ENCODE data around the gene GKN1.

GKN1 gene

DNA sequence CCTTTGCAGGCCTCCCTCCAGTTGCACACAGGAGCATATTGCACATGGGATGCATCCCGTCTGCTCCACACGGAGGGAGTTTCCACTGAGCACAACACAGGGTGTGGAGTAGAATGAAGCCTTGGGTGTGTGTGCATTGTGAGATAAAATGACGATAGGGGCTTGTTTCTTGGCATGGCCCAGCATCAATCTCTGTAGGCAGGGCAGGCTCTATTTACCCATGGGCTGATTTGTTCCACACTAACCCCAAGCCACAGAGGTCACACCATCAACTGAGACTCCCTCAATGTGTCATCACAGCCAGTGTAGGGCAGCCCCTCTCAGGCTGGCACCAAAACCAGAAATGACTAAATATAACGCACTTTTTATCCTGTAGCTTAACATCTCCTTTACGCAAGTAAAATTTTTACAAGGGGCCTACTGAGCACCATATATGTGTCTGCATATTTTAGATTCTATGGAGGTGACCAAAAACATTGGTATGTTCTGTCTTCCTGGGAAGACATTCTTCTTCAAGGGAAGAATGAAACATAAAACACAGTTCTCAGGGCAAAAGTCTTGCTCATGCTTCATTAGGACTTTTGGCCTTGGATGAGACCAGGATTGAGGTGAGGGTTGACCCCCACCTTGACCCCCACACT is 2.7 kb upstream of the GKN1 start:
- DNase-seq (ENCODE audit: low read depth): peak; percentile 28
- no peak overlapping the region for H3K4me3 ChIP-seq (ENCODE audit: low read depth, low read length)
- TF ChIP-seq POLR2A (IDR thresholded peaks at IDR 0.05; ENCODE audit: extremely low read depth, insufficient read length): no peak
- TF ChIP-seq, protein P1, sequence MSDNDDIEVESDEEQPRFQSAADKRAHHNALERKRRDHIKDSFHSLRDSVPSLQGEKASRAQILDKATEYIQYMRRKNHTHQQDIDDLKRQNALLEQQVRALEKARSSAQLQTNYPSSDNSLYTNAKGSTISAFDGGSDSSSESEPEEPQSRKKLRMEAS (IDR thresholded peaks at IDR 0.05; ENCODE audit: low read depth, low read length): no peak
- no peak for TF ChIP-seq MYC (IDR thresholded peaks at IDR 0.05; ENCODE audit: low read depth, low read length)
- TF ChIP-seq, protein P2, sequence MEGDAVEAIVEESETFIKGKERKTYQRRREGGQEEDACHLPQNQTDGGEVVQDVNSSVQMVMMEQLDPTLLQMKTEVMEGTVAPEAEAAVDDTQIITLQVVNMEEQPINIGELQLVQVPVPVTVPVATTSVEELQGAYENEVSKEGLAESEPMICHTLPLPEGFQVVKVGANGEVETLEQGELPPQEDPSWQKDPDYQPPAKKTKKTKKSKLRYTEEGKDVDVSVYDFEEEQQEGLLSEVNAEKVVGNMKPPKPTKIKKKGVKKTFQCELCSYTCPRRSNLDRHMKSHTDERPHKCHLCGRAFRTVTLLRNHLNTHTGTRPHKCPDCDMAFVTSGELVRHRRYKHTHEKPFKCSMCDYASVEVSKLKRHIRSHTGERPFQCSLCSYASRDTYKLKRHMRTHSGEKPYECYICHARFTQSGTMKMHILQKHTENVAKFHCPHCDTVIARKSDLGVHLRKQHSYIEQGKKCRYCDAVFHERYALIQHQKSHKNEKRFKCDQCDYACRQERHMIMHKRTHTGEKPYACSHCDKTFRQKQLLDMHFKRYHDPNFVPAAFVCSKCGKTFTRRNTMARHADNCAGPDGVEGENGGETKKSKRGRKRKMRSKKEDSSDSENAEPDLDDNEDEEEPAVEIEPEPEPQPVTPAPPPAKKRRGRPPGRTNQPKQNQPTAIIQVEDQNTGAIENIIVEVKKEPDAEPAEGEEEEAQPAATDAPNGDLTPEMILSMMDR (IDR thresholded peaks at IDR 0.05; ENCODE audit: low read depth, low read length): no peak

DNA sequence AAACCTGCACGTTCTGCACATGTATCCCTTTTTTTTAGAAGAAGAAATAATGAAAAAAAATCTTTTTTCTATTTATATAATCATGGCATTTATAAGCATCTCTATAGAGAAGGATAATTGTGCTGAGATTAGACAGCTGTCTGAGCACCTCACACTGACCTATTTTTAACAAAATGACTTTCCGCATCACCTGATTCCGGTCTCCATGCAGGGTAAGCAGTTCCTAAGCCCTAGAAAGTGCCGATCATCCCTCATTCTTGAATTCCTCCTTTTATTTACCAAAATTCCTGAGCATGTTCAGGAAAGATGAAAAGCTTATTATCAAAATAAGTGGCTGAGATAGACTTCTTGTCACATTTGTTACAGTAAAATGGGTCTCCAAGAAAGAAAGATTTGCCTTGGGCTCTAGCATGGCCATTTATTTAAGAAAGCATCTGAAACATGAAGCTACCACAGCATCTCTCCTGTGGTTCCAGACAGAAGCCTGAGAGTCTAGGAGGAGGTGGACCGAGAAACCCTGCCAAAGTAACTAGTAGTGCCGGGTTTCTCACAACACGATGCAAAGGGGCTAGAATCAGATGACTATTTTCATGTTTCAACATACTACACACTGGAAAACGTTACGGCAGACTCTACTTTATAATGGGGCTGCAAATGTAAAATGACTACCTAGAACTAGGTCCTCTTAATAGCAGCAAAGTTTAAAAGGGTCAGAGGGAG is 670 bp downstream of the GKN1 start:
- no peak overlapping the region for H3K4me3 ChIP-seq (ENCODE audit: low read depth, low read length)
- TF ChIP-seq, protein P1 (IDR thresholded peaks at IDR 0.05; ENCODE audit: low read depth, low read length): no peak
- TF ChIP-seq, protein P2 (IDR thresholded peaks at IDR 0.05; ENCODE audit: low read depth, low read length): no peak
- no peak for TF ChIP-seq POLR2A (IDR thresholded peaks at IDR 0.05; ENCODE audit: extremely low read depth, insufficient read length)
- TF ChIP-seq MYC (IDR thresholded peaks at IDR 0.05; ENCODE audit: low read depth, low read length): no peak
- no peak for DNase-seq (ENCODE audit: low read depth)

DNA sequence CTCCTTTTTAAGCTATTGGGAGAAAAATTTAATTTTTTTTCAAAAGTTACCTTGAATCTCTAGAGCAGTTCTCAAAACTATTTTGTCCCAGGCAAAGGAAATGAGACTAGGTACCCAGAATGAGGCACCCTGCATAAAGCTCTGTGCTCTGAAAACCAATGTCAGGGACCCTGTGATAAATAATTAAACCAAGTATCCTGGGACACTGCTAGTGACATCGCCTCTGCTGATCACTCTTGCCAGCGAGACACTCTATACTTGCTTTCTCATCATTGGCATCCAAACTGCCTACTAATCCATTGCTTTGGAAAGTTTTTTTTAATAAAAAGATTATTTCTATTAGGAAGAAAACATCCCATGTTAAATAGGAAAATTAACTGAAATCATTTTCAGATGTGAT is 1.4 kb downstream of the GKN1 start:
- DNase-seq (ENCODE audit: low read depth): no peak
- TF ChIP-seq, protein P2 (IDR thresholded peaks at IDR 0.05; ENCODE audit: low read depth, low read length): no peak
- TF ChIP-seq, protein P1 (IDR thresholded peaks at IDR 0.05; ENCODE audit: low read depth, low read length): no peak
- no peak for TF ChIP-seq MYC (IDR thresholded peaks at IDR 0.05; ENCODE audit: low read depth, low read length)
- TF ChIP-seq POLR2A (IDR thresholded peaks at IDR 0.05; ENCODE audit: extremely low read depth, insufficient read length): no peak
- no peak overlapping the region for H3K4me3 ChIP-seq (ENCODE audit: low read depth, low read length)

DNA sequence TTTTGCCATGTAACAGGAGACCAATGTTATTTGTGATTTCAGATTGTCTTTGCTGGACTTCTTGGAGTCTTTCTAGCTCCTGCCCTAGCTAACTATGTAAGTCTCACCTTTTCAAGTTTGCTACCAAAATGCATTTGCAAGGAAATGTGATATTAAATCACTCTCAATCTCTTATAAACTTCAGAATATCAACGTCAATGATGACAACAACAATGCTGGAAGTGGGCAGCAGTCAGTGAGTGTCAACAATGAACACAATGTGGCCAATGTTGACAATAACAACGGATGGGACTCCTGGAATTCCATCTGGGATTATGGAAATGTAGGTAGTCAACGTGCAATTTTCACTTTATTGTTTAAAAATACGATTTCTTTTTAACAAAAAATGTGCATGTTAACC is 3.0 kb downstream of the GKN1 start:
- TF ChIP-seq MYC (IDR thresholded peaks at IDR 0.05; ENCODE audit: low read depth, low read length) (no peak), POLR2A (IDR thresholded peaks at IDR 0.05; ENCODE audit: extremely low read depth, insufficient read length) (no peak)
- TF ChIP-seq, protein P1 (IDR thresholded peaks at IDR 0.05; ENCODE audit: low read depth, low read length): no peak
- DNase-seq (ENCODE audit: low read depth): no peak
- H3K4me3 ChIP-seq (ENCODE audit: low read depth, low read length): no peak overlapping the region

DNA sequence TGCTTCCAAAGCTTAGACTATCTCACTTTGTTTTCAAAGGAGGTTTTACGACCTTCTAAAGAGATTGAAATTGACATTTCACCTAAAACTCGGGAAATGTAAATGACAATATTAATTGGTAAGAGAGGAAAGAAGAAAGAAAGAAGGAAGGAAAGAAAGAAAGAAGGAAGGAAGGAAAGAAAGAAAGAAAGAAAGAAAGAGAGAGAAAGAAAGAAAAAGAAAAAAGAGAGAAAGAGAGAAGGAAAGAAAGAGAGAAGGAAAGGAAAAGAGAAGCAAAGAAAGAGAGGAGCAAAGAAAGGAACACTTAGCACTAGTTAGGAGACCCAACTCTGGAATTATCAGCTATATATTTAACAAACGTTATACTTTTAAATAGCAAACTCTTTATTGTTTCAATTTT is 3.7 kb downstream of the GKN1 start:
- TF ChIP-seq POLR2A (IDR thresholded peaks at IDR 0.05; ENCODE audit: extremely low read depth, insufficient read length) (no peak), MYC (IDR thresholded peaks at IDR 0.05; ENCODE audit: low read depth, low read length) (no peak)
- TF ChIP-seq, protein P2 (IDR thresholded peaks at IDR 0.05; ENCODE audit: low read depth, low read length): no peak
- TF ChIP-seq, protein P1 (IDR thresholded peaks at IDR 0.05; ENCODE audit: low read depth, low read length): no peak
- DNase-seq (ENCODE audit: low read depth): no peak
- no peak overlapping the region for H3K4me3 ChIP-seq (ENCODE audit: low read depth, low read length)

DNA sequence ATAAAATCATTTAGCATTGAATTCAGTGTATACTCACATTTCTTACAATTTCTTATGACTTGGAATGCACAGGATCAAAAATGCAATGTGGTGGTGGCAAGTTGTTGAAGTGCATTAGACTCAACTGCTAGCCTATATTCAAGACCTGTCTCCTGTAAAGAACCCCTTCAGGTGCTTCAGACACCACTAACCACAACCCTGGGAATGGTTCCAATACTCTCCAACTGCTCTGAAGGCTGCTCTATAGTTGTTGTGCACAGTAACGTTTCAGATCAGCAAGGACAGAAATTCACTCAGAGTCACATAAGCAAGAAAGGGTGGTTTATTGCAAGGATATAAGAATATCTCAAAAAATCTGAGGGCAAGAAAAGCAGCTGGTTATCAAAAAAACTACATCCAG is 6.5 kb downstream of the GKN1 start:
- H3K4me3 ChIP-seq (ENCODE audit: low read depth, low read length): no peak overlapping the region
- DNase-seq (ENCODE audit: low read depth): no peak
- TF ChIP-seq, protein P2 (IDR thresholded peaks at IDR 0.05; ENCODE audit: low read depth, low read length): no peak
- TF ChIP-seq, protein P1 (IDR thresholded peaks at IDR 0.05; ENCODE audit: low read depth, low read length): no peak
- no peak for TF ChIP-seq POLR2A (IDR thresholded peaks at IDR 0.05; ENCODE audit: extremely low read depth, insufficient read length)
- no peak for TF ChIP-seq MYC (IDR thresholded peaks at IDR 0.05; ENCODE audit: low read depth, low read length)
